Activated gamma-delta T cell treated with anti-CD3 and anti-CD28 coated beads, Interleukin-2, amount 50 U/mL, for 16 hours (primary cell): ENCODE results near the gene NFYC.
A peak's percentile ranks its signal among the peaks of the same experiment; 100 is the strongest.

ENCODE experiments used
- DNase-seq: peaks from one replicate; pipeline ENCODE4 v3.0.0-alpha.2; 2020; ENCODE audit warnings: low read depth

Gene NFYC

GRCh38 chr1:40760984-40761383, 69.5 kb downstream of the NFYC start:
- DNase-seq = no peak

- no peak for DNase-seq
Observed at GRCh38 chr1:40762144-40762923, 70.8 kb downstream of the NFYC start.

GRCh38 chr1:40763742-40764532, 72.4 kb downstream of the NFYC start:
- no peak for DNase-seq

GRCh38 chr1:40764981-40765380, 73.5 kb downstream of the NFYC start:
- DNase-seq = no peak

GRCh38 chr1:40766017-40766416, 74.5 kb downstream of the NFYC start:
- no peak for DNase-seq

GRCh38 chr1:40766560-40766959, 75.1 kb downstream of the NFYC start:
- DNase-seq = no peak

GRCh38 chr1:40768146-40768990, 76.9 kb downstream of the NFYC start:
- no peak for DNase-seq

- no peak for DNase-seq
Observed at GRCh38 chr1:40769815-40770214, 78.3 kb downstream of the NFYC start.

- no peak for DNase-seq
Observed at GRCh38 chr1:40770296-40771070, 79.0 kb downstream of the NFYC start.

GRCh38 chr1:40772146-40772955, 80.8 kb downstream of the NFYC start:
- no peak for DNase-seq

GRCh38 chr1:40773748-40774265, 82.3 kb downstream of the NFYC start:
- DNase-seq = no peak

- DNase-seq = peak; percentile 51
Observed at GRCh38 chr1:40774266-40774998, 82.9 kb downstream of the NFYC start.

GRCh38 chr1:40776236-40777072, 85.0 kb downstream of the NFYC start:
- no peak for DNase-seq

- no peak for DNase-seq
Observed at GRCh38 chr1:40777224-40777970, 85.9 kb downstream of the NFYC start.

GRCh38 chr1:40780678-40781607, 89.4 kb downstream of the NFYC start:
- DNase-seq = no peak

GRCh38 chr1:40781608-40781971, 90.1 kb downstream of the NFYC start:
- no peak for DNase-seq

- no peak for DNase-seq
Observed at GRCh38 chr1:40782371-40782956, 91.0 kb downstream of the NFYC start.
